Measurements from ENCODE around the gene DOCK9.

Gene DOCK9

GRCh38 chr13:98783856-98784478 is 193.9 kb downstream of the DOCK9 start:
- H3K4me3 ChIP-seq (ENCODE audit: low read depth, low read length) = no peak overlapping the region
- TF ChIP-seq CTCF (IDR thresholded peaks at IDR 0.05; ENCODE audit: borderline replicate concordance, insufficient read depth, low read depth, low read length) = no peak

- no peak for TF ChIP-seq CTCF (IDR thresholded peaks at IDR 0.05; ENCODE audit: borderline replicate concordance, insufficient read depth, low read depth, low read length)
- H3K4me3 ChIP-seq (ENCODE audit: low read depth, low read length) = no peak overlapping the region
Observed at GRCh38 chr13:98782654-98783053, 195.2 kb downstream of the DOCK9 start.

GRCh38 chr13:98781905-98782304 is 196.0 kb downstream of the DOCK9 start:
- TF ChIP-seq CTCF (IDR thresholded peaks at IDR 0.05; ENCODE audit: borderline replicate concordance, insufficient read depth, low read depth, low read length) = no peak
- no peak overlapping the region for H3K4me3 ChIP-seq (ENCODE audit: low read depth, low read length)

- H3K4me3 ChIP-seq (ENCODE audit: low read depth, low read length) = no peak overlapping the region
- no peak for TF ChIP-seq CTCF (IDR thresholded peaks at IDR 0.05; ENCODE audit: borderline replicate concordance, insufficient read depth, low read depth, low read length)
Observed at GRCh38 chr13:98781470-98781869, 196.4 kb downstream of the DOCK9 start.

- no peak overlapping the region for H3K4me3 ChIP-seq (ENCODE audit: low read depth, low read length)
- no peak for TF ChIP-seq CTCF (IDR thresholded peaks at IDR 0.05; ENCODE audit: borderline replicate concordance, insufficient read depth, low read depth, low read length)
Observed at GRCh38 chr13:98781045-98781444, 196.8 kb downstream of the DOCK9 start.

- H3K4me3 ChIP-seq (ENCODE audit: low read depth, low read length) = no peak overlapping the region
- no peak for TF ChIP-seq CTCF (IDR thresholded peaks at IDR 0.05; ENCODE audit: borderline replicate concordance, insufficient read depth, low read depth, low read length)
Observed at GRCh38 chr13:98780451-98780850, 197.4 kb downstream of the DOCK9 start.

GRCh38 chr13:98779695-98780094 is 198.2 kb downstream of the DOCK9 start:
- H3K4me3 ChIP-seq (ENCODE audit: low read depth, low read length) = no peak overlapping the region
- TF ChIP-seq CTCF (IDR thresholded peaks at IDR 0.05; ENCODE audit: borderline replicate concordance, insufficient read depth, low read depth, low read length) = no peak
